K562 (cell line): ENCODE results near the gene WFDC1. TPM values are rescaled to one million over a fixed set of nuclear protein-coding genes. Genes with fewer than 3 reads are reported as not detected.

Experiments used
- BDP1 ChIP-seq: IDR thresholded peaks from 3 replicates; pipeline ENCODE4 v1.6.1; 2011; ENCODE audit not compliant: insufficient read length, insufficient read depth
- CC2D1A ChIP-seq: fragments of 450-650 bp; IDR thresholded peaks from 2 replicates; pipeline ENCODE4 v1.6.1; 2017; ENCODE audit warnings: mild to moderate bottlenecking
- HNRNPL ChIP-seq: fragments of 200-400 bp; formaldehyde crosslinking; IDR thresholded peaks from 2 replicates; pipeline ENCODE4 v1.6.1; 2017; ENCODE audit warnings: low read depth, mild to moderate bottlenecking, low read length
- NCOA1 ChIP-seq: fragments of 450-650 bp; IDR thresholded peaks from 2 replicates; pipeline ENCODE4 v1.6.1; 2016; ENCODE audit warnings: low read depth
- NCOA6 ChIP-seq: fragments of 450-650 bp; IDR thresholded peaks from 2 replicates; pipeline ENCODE4 v1.6.1; 2017; ENCODE audit warnings: mild to moderate bottlenecking
- PML ChIP-seq: IDR thresholded peaks from 2 replicates; pipeline ENCODE4 v1.6.1; 2012; ENCODE audit warnings: low read length, inconsistent platforms
- POLR2G ChIP-seq: fragments of 200-400 bp; formaldehyde crosslinking; IDR thresholded peaks from 2 replicates; pipeline ENCODE4 v1.6.1; 2017; ENCODE audit warnings: low read depth, mild to moderate bottlenecking, antibody characterized with exemption, low read length, moderate library complexity
- STAG1 ChIP-seq: sonication (generic); formaldehyde crosslinking; IDR thresholded peaks from 2 replicates; pipeline ENCODE4 v1.5.0; 2020; ENCODE audit warnings: missing genetic modification reagents, borderline replicate concordance
- TBL1XR1 ChIP-seq, 2 experiments: IDR thresholded peaks; 2 replicates each; pipeline ENCODE4 v1.6.1; 2012; ENCODE audit warnings: improper control_type of control experiment in 2 of 2, low read length in 2 of 2, mild to moderate bottlenecking in 1 of 2
- TCF7 ChIP-seq: sonication (generic); IDR thresholded peaks from 2 replicates; pipeline ENCODE4 v1.6.1; 2016; ENCODE audit warnings: antibody characterized with exemption, borderline replicate concordance
- WHSC1 ChIP-seq: IDR thresholded peaks from one replicate; pipeline ENCODE4 v1.6.1; 2012; ENCODE audit warnings: low read length, control low read depth, inconsistent platforms
- ZNF274 ChIP-seq: IDR thresholded peaks from 2 replicates; pipeline ENCODE4 v1.6.1; 2011; ENCODE audit warnings: low read depth, mild to moderate bottlenecking, low read length, moderate library complexity, borderline replicate concordance
- ZNF324 ChIP-seq: fragments of 250-450 bp; sonication (Bioruptor Pico); IDR thresholded peaks from 2 replicates; pipeline ENCODE4 v1.4.0; 2020; ENCODE audit warnings: mild to moderate bottlenecking
- ZNF57 ChIP-seq: fragments of 450-650 bp; formaldehyde crosslinking; IDR thresholded peaks from 2 replicates; pipeline ENCODE4 v1.4.0; 2020; ENCODE audit warnings: mild to moderate bottlenecking, moderate library complexity
- ZNF583 ChIP-seq: fragments of 250-450 bp; sonication (Bioruptor Pico); IDR thresholded peaks from 2 replicates; pipeline ENCODE4 v1.4.0; 2020
- ZNF75A ChIP-seq: fragments of 450-650 bp; formaldehyde crosslinking; IDR thresholded peaks from 2 replicates; pipeline ENCODE4 v1.4.0; 2020; ENCODE audit warnings: mild to moderate bottlenecking
- polyA plus RNA-seq, 8 experiments: library from polyadenylated mRNA; depleted of rRNA in 4 of 8; stranded (reverse) in 5 of 8; unstranded in 3 of 8; fragments of >200 nt; fragmentation: Nextera tagmentation in 2 of 8; fragmentation: Illumina TruSeq in 1 of 8; extraction: Ambion mirVana in 2 of 8; extraction: Trizol in 1 of 8; gene quantifications; 2 replicates each; pipeline versions ENCODE4 v1.2.1 to v1.2.3, GENCODE V29; 2011 to 2014; ENCODE audit warnings: inconsistent platforms in 1 of 8, missing spikeins in 1 of 8
- total RNA-seq, 7 experiments: library from RNA; depleted of rRNA in 6 of 7; stranded (reverse); fragments of >200 nt in 6 of 7; fragmentation: Illumina TruSeq in 2 of 7; extraction: Trizol in 2 of 7; gene quantifications; 2 replicates each; pipeline versions ENCODE4 v1.2.1 to v1.2.3, GENCODE V29; 2011 to 2021; ENCODE audit warnings: low replicate concordance in 1 of 7
- TF ChIP-seq, protein P1 (sequence below): fragments of 250-450 bp; sonication (Bioruptor Pico); IDR thresholded peaks from 2 replicates; pipeline ENCODE4 v1.4.0; 2020; ENCODE audit warnings: mild to moderate bottlenecking, moderate library complexity
- TF ChIP-seq, protein P2 (sequence below): fragments of 200-800 bp; sonication (Bioruptor generic); IDR thresholded peaks from 2 replicates; pipeline ENCODE4 v1.6.1; 2017; ENCODE audit warnings: missing genetic modification characterization, missing compliant biosample characterization
- TF ChIP-seq, protein P3 (sequence below): fragments of 450-650 bp; IDR thresholded peaks from 2 replicates; pipeline ENCODE4 v1.6.1; 2017; ENCODE audit warnings: antibody characterized with exemption
- TF ChIP-seq, protein P4 (sequence below): fragments of 250-450 bp; sonication (Bioruptor Pico); IDR thresholded peaks from 2 replicates; pipeline ENCODE4 v1.5.0; 2020; ENCODE audit warnings: mild to moderate bottlenecking
- TF ChIP-seq, protein P5 (sequence below): fragments of 250-450 bp; sonication (Bioruptor Pico); IDR thresholded peaks from 2 replicates; pipeline ENCODE4 v1.4.0; 2020

Gene WFDC1
- total and polyA plus RNA-seq, 9 of the 15 experiments (the other 6 are each of a cell fraction or from before 2014, with no cell fraction given), result not detected

DNA sequence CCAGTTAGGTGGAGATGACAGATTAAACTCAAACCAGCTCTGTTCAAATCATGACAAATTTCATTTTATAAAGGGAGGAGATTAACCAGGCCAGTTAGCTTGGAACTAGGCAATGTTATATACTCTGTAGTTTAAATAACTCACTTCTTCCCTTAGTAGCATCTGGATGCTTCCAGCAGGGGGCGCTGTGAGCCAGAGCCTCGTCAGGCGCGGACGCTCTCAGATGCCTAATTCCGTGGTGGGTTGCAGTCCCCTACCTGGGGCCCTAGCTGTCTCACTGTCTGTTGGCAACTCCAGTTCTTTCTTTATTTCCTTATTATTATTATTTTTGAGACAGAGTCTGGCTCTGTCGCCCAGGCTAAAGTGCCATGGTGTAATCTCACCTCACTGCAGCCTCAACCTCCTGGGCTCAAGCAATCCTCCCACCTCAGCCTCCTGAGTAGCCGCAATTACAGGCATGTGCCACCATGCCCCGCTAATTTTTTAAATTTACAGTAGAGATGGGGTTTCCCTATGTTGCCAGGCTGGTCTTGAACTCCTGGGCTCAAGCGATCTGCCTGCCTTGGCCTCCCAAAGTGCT, 17.3 kb upstream of the WFDC1 start (continued):
- TF ChIP-seq, protein P1, sequence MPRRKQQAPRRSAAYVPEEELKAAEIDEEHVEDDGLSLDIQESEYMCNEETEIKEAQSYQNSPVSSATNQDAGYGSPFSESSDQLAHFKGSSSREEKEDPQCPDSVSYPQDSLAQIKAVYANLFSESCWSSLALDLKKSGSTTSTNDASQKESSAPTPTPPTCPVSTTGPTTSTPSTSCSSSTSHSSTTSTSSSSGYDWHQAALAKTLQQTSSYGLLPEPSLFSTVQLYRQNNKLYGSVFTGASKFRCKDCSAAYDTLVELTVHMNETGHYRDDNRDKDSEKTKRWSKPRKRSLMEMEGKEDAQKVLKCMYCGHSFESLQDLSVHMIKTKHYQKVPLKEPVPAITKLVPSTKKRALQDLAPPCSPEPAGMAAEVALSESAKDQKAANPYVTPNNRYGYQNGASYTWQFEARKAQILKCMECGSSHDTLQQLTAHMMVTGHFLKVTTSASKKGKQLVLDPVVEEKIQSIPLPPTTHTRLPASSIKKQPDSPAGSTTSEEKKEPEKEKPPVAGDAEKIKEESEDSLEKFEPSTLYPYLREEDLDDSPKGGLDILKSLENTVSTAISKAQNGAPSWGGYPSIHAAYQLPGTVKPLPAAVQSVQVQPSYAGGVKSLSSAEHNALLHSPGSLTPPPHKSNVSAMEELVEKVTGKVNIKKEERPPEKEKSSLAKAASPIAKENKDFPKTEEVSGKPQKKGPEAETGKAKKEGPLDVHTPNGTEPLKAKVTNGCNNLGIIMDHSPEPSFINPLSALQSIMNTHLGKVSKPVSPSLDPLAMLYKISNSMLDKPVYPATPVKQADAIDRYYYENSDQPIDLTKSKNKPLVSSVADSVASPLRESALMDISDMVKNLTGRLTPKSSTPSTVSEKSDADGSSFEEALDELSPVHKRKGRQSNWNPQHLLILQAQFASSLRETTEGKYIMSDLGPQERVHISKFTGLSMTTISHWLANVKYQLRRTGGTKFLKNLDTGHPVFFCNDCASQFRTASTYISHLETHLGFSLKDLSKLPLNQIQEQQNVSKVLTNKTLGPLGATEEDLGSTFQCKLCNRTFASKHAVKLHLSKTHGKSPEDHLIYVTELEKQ (CRISPR knock-in tag), result no peak
- no peak for TF ChIP-seq POLR2G
- no peak for TF ChIP-seq HNRNPL
- TF ChIP-seq TCF7, result no peak
- TF ChIP-seq ZNF324 (CRISPR knock-in tag), result no peak
- TF ChIP-seq, protein P2, sequence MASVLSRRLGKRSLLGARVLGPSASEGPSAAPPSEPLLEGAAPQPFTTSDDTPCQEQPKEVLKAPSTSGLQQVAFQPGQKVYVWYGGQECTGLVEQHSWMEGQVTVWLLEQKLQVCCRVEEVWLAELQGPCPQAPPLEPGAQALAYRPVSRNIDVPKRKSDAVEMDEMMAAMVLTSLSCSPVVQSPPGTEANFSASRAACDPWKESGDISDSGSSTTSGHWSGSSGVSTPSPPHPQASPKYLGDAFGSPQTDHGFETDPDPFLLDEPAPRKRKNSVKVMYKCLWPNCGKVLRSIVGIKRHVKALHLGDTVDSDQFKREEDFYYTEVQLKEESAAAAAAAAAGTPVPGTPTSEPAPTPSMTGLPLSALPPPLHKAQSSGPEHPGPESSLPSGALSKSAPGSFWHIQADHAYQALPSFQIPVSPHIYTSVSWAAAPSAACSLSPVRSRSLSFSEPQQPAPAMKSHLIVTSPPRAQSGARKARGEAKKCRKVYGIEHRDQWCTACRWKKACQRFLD, result no peak
- TF ChIP-seq, protein P3, sequence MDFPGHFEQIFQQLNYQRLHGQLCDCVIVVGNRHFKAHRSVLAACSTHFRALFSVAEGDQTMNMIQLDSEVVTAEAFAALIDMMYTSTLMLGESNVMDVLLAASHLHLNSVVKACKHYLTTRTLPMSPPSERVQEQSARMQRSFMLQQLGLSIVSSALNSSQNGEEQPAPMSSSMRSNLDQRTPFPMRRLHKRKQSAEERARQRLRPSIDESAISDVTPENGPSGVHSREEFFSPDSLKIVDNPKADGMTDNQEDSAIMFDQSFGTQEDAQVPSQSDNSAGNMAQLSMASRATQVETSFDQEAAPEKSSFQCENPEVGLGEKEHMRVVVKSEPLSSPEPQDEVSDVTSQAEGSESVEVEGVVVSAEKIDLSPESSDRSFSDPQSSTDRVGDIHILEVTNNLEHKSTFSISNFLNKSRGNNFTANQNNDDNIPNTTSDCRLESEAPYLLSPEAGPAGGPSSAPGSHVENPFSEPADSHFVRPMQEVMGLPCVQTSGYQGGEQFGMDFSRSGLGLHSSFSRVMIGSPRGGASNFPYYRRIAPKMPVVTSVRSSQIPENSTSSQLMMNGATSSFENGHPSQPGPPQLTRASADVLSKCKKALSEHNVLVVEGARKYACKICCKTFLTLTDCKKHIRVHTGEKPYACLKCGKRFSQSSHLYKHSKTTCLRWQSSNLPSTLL, result no peak
- TF ChIP-seq BDP1, result no peak
- 0 out of 4 replicates have a peak, but pooled peaks of 1 of the 2 experiments have one; percentile 20 for TF ChIP-seq TBL1XR1 (IDR thresholded peaks at IDR 0.05; ENCODE audit: low read length in 2 of 2)
- TF ChIP-seq STAG1 (CRISPR knock-in tag), result peak; percentile 52; the same call in 1 of the 2 replicates
- TF ChIP-seq PML, result no peak
- TF ChIP-seq, protein P4, sequence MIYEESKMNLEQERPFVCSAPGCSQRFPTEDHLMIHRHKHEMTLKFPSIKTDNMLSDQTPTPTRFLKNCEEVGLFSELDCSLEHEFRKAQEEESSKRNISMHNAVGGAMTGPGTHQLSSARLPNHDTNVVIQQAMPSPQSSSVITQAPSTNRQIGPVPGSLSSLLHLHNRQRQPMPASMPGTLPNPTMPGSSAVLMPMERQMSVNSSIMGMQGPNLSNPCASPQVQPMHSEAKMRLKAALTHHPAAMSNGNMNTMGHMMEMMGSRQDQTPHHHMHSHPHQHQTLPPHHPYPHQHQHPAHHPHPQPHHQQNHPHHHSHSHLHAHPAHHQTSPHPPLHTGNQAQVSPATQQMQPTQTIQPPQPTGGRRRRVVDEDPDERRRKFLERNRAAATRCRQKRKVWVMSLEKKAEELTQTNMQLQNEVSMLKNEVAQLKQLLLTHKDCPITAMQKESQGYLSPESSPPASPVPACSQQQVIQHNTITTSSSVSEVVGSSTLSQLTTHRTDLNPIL (CRISPR knock-in tag), result no peak
- TF ChIP-seq NCOA6, result no peak
- no peak for TF ChIP-seq ZNF274
- TF ChIP-seq WHSC1, result no peak
- TF ChIP-seq ZNF57 (CRISPR knock-in tag), result no peak
- TF ChIP-seq, protein P5, sequence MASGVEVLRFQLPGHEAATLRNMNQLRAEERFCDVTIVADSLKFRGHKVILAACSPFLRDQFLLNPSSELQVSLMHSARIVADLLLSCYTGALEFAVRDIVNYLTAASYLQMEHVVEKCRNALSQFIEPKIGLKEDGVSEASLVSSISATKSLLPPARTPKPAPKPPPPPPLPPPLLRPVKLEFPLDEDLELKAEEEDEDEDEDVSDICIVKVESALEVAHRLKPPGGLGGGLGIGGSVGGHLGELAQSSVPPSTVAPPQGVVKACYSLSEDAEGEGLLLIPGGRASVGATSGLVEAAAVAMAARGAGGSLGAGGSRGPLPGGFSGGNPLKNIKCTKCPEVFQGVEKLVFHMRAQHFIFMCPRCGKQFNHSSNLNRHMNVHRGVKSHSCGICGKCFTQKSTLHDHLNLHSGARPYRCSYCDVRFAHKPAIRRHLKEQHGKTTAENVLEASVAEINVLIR (CRISPR knock-in tag), result no peak
- no peak for TF ChIP-seq ZNF75A
- TF ChIP-seq NCOA1, result no peak
- no peak for TF ChIP-seq ZNF583 (CRISPR knock-in tag)
- 0 out of 2 replicates have a peak, but pooled peaks have one; percentile 15 for TF ChIP-seq CC2D1A
